ENCODE results near the gene EFNA3.

Gene EFNA3

GRCh38 chr1:155136748-155137147 lies 58.1 kb downstream of the EFNA3 start:
- CTCF ChIA-PET, result interaction anchor here (2.2 to 4.9 kb wide), 4 partner anchors 30 to 51 kb away, joined by 12 to 26 read pairs (median 15); partner anchors contain the start of gene KRTCAP2
- TF ChIP-seq CTCF (IDR thresholded peaks at IDR 0.05; ENCODE audit: insufficient read depth, low read length, missing control alignments), result no peak
- H3K4me3 ChIP-seq (ENCODE audit: low read depth, low read length), result peak overlapping the region; percentile 53
- POLR2A ChIA-PET, result interaction anchor here (0.9 kb wide), 1 partner anchor 28 kb away, joined by 4 read pairs; no protein-coding TSS in a partner anchor
- DNase-seq (ENCODE audit: low read depth, low spot score), result no peak
